Caki2 (cell line): ENCODE results near the gene SLC1A7. TPM values are rescaled to one million over a fixed set of nuclear protein-coding genes. Genes with fewer than 3 reads are reported as not detected.
A peak's percentile ranks its signal among the peaks of the same experiment; 100 is the strongest.

ENCODE experiments used
- DNase-seq: peaks from one replicate; pipeline ENCODE4 v3.0.0-alpha.2; 2015; ENCODE audit warnings: low read depth
- in situ Hi-C: cut with HindIII; loops from 2 replicates; pipeline ENCODE4 v1.10.0; 2016; ENCODE audit warnings: low sequenced_read_pairs, low pct_unique_long_range_greater_than_20kb, mixed read lengths
- total RNA-seq: library from RNA; depleted of rRNA; stranded (reverse); fragments of >200 nt; shearing (Covaris generic); gene quantifications from 2 replicates; pipeline ENCODE4 v1.2.3, GENCODE V29; 2014; ENCODE audit warnings: low replicate concordance

The SLC1A7 gene
- total RNA-seq, 1 experiment from 2014 or later, result not detected

DNA sequence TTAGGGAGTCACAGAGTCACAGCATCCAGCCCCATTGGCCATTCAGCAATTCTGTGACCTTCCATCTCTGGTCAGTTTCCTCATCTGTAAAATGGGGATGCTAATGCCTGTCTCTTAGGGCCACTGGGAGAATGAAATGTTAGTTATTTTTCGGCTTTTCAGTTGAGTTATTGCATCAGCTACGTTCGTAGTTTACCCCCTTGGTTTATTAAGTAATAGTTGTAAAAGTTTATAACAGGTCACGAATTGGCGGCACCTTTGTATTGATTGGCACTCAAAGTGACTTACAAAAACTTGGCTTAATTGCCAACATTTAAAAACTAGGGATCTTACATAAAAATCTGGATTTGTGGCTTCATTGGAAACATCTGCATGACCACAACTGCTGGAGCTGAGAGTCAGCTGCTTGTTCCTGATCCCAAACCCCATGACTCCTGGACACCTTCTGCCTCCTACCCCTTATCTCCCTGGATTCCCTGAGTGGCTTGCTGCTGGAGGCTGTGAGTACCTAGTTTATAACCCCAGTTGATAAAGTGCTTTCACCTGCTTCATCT, 23.0 kb upstream of the SLC1A7 start:
- in situ Hi-C loops, result no loop called here
- DNase-seq, result no peak

GRCh38 chr1:53163291-53163768, 20.9 kb upstream of the SLC1A7 start:
- in situ Hi-C loops, result no loop called here
- no peak for DNase-seq

GRCh38 chr1:53162621-53163020, 20.2 kb upstream of the SLC1A7 start:
- in situ Hi-C loops, result no loop called here
- no peak for DNase-seq

DNA sequence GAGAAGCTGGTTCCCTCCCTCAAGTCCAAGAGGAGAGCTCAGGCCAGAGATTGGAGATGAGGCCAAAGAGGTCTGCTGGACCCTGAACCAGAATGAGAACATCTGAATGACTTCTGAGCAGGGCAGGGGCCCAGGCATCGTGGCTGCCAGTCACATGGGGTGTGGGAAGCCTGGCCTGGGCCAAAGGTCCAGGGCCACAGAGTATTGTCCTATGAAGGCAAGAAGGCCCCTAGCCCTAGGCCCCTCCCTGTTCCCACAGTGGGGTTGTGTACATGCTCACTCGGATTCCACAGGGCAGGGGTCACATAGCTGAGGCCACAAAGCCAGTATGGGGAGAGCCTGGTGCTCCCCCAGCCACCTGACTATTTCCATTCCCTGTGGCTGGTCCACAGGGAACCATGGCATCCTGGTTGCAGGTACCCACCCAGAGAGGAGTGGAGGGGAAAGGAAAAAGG, 18.5 kb upstream of the SLC1A7 start:
- DNase-seq, result no peak
- in situ Hi-C loops, result no loop called here

DNA sequence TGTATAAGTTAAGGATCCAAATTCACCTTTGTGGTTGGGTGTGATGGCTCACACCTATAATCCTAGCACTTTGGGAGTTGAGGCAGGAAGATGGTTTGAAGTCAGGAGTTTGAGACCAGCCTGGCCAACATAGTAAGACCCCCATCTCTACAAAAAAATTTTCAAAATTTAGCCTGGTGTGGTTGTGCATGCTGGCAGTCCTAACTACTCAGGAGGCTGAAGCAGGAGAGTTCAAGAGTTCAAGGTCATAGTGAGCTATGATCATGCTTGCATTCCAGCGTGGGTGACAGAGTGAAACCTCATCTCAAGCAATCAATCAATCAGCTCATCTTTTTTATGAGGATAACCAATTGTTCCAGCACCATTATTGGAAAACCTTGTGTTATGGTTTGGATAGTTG, 16.5 kb upstream of the SLC1A7 start:
- in situ Hi-C loops, result no loop called here
- no peak for DNase-seq

DNA sequence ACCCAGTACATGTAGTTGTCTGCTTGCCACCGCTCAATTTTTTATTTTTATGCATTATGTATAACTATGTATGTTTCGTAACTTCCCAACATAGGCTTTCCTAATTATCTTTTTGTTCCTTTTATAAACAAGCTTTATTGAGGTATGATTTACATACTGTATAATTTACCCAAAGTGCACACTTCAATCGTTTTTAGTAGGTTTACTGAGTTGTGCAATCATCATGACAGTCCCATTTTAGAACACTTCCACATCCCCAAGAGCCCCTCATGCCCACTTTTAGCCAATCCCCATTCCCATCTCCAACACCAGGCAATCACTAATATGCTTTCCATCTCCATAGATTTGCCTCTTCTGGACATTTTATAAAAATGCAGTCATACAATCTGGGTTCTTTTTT, 14.3 kb upstream of the SLC1A7 start:
- DNase-seq, result no peak
- in situ Hi-C loops, result no loop called here

DNA sequence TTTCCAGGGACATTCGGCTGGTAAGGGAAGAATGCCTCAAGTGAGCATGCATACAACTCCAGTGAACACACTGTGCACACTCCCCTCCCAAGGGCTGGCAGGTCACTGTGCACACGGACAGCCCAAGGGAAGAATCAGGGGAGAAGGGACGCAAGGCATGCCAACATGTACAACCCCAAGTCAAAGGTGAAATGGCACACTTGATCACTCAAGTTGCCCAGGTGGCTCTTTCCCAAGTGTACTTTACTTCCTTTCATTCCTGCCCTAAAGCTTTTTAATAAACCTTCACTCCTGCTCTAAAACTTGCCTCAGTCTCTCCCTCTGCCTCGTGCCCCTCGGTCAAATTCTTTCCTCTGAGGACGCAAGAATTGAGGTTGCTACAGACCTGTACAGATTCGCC, 13.5 kb upstream of the SLC1A7 start:
- in situ Hi-C loops, result no loop called here
- DNase-seq, result no peak

- in situ Hi-C loops, result no loop called here
- no peak for DNase-seq
Observed at GRCh38 chr1:53155534-53155933, 13.1 kb upstream of the SLC1A7 start.

DNA sequence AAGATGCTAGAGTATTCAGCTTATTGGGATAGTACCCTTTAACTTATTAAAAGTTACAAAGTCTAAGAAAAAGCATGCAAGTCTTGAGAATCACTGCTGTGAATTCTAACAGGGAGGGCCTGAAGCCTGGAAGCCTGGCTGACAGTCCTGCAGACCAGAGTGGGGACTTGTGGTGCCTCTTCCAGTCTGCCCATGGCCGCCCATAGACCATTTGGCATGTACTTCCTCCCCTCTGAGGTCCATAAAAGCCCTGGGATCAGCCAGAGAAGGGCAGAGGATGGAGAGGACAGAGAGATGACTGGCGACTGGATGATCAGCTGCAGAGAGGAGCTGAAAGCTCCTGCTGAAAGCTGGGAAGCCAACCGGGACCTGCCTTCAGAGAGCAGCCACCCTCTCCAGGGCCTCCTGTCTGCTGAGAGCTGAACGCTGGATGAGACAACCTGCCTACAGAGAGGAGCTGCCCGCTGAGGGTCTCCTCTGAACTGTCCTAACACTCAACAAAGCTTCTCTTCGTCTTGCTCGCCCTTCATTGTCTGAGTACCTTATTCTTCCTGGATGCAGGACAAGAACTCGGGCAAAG, 12.5 kb upstream of the SLC1A7 start:
- DNase-seq, result no peak
- in situ Hi-C loops, result no loop called here

- in situ Hi-C loops, result no loop called here
Observed at GRCh38 chr1:53153752-53154151, 11.3 kb upstream of the SLC1A7 start.

DNA sequence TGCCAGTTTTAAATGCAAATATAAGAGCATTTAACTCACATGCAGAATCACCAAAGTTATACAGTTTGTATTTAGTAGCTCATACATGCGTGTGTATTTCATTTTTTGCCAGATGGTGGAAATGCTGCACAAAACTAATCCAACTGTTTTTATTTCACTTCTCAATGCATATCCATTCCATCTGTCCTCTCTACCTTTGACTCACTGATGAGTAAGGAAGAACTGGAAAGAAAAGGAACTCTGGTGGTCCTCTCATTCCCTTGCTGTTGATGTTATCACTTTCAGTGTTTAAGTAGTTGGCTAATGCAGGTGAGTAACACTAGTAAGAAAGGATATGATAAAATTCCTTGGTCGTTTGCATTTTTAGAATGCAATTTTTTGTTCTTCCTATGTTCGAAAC, 5.7 kb upstream of the SLC1A7 start:
- DNase-seq, result no peak
- in situ Hi-C loops, result no loop called here

More at GRCh38 chr1:53153752-53154151, 11.3 kb upstream of the SLC1A7 start:
- no peak for DNase-seq

- no peak for DNase-seq
- in situ Hi-C loops, result no loop called here
Observed at GRCh38 chr1:53147174-53147573, 4.7 kb upstream of the SLC1A7 start.

- peak; percentile 98 for DNase-seq
- in situ Hi-C loops, result no loop called here
Observed at GRCh38 chr1:53145942-53146708, 3.7 kb upstream of the SLC1A7 start.

GRCh38 chr1:53145619-53145941, 3.1 kb upstream of the SLC1A7 start:
- in situ Hi-C loops, result no loop called here
- no peak for DNase-seq

GRCh38 chr1:53145051-53145600, 2.7 kb upstream of the SLC1A7 start:
- in situ Hi-C loops, result no loop called here
- DNase-seq, result no peak

DNA sequence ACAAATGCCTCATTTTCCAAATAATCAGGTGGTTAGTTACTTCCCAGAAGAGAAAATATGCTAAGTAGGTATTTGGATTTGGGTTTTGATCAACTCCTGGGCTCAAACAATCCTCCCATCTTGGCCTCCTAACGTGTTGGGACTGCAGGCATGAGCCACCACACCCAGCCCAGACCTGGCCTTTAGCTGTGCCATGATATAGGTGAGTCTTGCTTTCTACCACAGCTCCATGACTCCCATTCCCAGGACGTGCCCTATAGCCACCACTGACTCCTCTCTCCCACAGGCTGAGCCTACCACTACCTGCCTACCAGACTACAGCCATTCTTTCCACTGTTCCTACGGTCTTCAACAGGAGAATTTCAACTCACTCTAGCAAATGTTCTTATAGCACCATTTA, 1.8 kb upstream of the SLC1A7 start:
- DNase-seq, result no peak
- in situ Hi-C loops, result no loop called here

DNA sequence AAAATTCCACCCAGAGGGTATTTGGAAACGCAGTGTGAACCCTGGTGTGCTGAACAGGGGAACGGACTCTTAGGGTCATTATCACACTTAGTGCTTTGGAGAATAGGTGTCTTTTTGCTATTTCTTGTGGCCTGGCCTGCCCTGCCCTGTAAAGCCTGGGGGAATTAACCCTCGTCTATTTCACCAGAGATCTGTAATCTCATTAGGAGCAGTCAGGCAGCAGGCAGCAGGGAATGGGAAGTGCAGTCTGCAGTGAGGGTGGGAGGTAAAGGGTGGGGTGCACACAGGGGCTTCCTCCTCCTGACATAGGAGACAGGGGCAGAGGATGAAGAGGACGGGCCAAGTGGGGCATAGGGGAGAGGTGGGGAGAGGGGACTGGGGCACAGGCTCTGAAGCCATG, 1.1 kb upstream of the SLC1A7 start:
- DNase-seq, result no peak
- in situ Hi-C loops, result no loop called here

DNA sequence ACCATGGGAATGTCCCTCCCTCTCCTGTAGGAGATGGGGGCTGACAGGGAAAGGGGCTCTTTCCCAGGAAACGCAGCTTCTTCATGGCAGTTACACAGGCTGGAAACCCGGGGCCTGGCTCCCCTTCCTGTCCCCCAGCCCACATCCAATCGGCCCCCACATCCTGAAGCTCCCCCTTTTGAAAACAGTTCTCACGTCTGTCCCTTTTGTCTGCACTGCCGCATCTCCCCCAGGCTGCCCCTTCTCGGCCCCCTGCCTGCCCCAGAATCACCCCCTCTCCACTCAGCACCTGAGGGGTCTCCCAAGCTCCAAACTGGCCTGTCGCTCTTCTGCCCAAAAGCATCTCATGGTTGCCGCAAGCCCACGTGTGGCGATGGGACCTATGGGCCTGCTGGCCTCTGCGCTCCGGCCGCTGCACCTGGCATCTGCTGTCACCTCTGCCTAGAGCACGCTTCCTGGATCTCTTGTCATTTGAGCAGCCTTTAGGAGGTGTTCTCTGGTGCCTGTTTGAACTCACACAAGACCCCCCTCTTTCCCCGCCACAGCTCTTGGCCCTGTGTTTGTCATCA, 867 bp downstream of the SLC1A7 start:
- in situ Hi-C loops, result no loop called here
- no peak for DNase-seq

GRCh38 chr1:53140451-53140850, 2.0 kb downstream of the SLC1A7 start:
- no peak for DNase-seq
- in situ Hi-C loops, result no loop called here
